Body of pancreas (tissue), 4 donors: ENCODE measurements around the gene MGMT.

ENCODE experiments used
- CTCF ChIP-seq, 7 experiments: fragments of 450-650 bp in 4 of 7; fragments of 200-600 bp in 3 of 7; sonication (generic) in 3 of 7; IDR thresholded peaks; one replicate each; pipeline ENCODE4 v1.5.1; 2016 to 2019; ENCODE audit warnings: antibody characterized with exemption in 7 of 7
- POLR2A ChIP-seq, 3 donors: fragments of 450-650 bp; IDR thresholded peaks; one replicate each; pipeline ENCODE4 v1.6.1; 2016; ENCODE audit warnings: antibody characterized with exemption in 3 of 3, mild to moderate bottlenecking in 2 of 3

DNA sequence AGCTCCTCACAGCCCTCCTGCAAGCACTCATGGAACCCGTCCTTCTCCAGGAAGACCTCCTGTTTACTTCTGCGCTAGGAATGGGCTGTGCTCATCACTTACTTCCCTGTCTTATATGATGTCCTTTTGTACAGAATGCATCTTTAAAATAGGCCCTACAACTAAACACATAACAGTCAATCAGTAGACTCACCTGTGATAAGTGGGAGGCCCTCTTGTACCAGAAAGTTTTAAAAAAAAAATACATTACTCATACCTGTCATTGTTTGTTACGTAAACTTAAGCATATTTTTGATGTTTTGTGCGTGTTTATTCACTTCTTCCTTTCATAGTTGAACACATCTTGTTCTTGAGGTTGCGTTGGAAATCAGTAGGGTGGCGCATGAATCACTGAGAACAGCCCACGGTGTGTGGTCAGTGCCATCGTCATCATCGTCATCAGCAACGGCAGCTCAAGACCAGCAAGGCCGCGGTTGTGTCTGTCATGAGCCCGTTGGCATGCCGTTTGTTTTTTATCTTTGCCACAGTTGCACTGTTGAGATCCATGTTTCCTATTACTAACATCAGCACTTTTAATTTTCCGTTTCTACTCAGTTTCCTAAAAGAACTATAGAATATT, 232.8 kb downstream of the MGMT start:
- TF ChIP-seq CTCF (IDR thresholded peaks at IDR 0.05) (no peak), POLR2A (IDR thresholded peaks at IDR 0.05) (no peak)
